ENCODE data around the gene TJP2.
"Not testable (repeated sequence)": the region's sequence is repeated elsewhere in the genome, so short reads cannot be mapped to it uniquely, and the experiment has no call there.

TJP2 gene

GRCh38 chr9:69164573-69164972 is 9.5 kb upstream of the TJP2 start:
- DNase-seq = not testable (repeated sequence)

- DNase-seq = no peak
These were observed 8.5 kb upstream of the TJP2 start for GRCh38 chr9:69165581-69165980.

- DNase-seq = peak; percentile 33 to 45
These were observed 5.3 kb upstream of the TJP2 start for GRCh38 chr9:69168709-69169217.

GRCh38 chr9:69170231-69170630 is 3.8 kb upstream of the TJP2 start:
- DNase-seq = no peak

- DNase-seq = no peak
These were observed 3.0 kb upstream of the TJP2 start for GRCh38 chr9:69171049-69171448.

- DNase-seq = no peak
These were observed 2.6 kb upstream of the TJP2 start for GRCh38 chr9:69171517-69171916.

GRCh38 chr9:69172895-69173294 is 1.2 kb upstream of the TJP2 start:
- DNase-seq = no peak

GRCh38 chr9:69173497-69173890 is 583 bp upstream of the TJP2 start:
- no peak for DNase-seq

- DNase-seq = no peak
These were observed 763 bp downstream of the TJP2 start for GRCh38 chr9:69174616-69175463.

- no peak for DNase-seq
These were observed 1.4 kb downstream of the TJP2 start for GRCh38 chr9:69175486-69175885.

GRCh38 chr9:69176471-69177171 is 2.5 kb downstream of the TJP2 start:
- DNase-seq = no peak

GRCh38 chr9:69178583-69179011 is 4.5 kb downstream of the TJP2 start:
- DNase-seq = no peak

- no peak for DNase-seq
These were observed 5.0 kb downstream of the TJP2 start for GRCh38 chr9:69179037-69179436.

- no peak for DNase-seq
These were observed 6.1 kb downstream of the TJP2 start for GRCh38 chr9:69180200-69180599.

GRCh38 chr9:69180670-69181069 is 6.6 kb downstream of the TJP2 start:
- DNase-seq = peak; percentile 49 to 60

- DNase-seq = no peak
These were observed 7.9 kb downstream of the TJP2 start for GRCh38 chr9:69181908-69182353.

GRCh38 chr9:69184266-69184665 is 10.2 kb downstream of the TJP2 start:
- no peak for DNase-seq

GRCh38 chr9:69186841-69187611 is 12.9 kb downstream of the TJP2 start:
- no peak for DNase-seq

GRCh38 chr9:69188975-69189374 is 14.9 kb downstream of the TJP2 start:
- DNase-seq = no peak

- no peak for DNase-seq
These were observed 16.2 kb downstream of the TJP2 start for GRCh38 chr9:69190086-69190862.

- no peak for DNase-seq
These were observed 16.7 kb downstream of the TJP2 start for GRCh38 chr9:69190863-69191181.

GRCh38 chr9:69191231-69191630 is 17.2 kb downstream of the TJP2 start:
- DNase-seq = no peak

- no peak for DNase-seq
These were observed 18.1 kb downstream of the TJP2 start for GRCh38 chr9:69192214-69192613.

Data from activated CD4-positive, alpha-beta T cell treated with anti-CD3 and anti-CD28 coated beads for 4 hours (primary cell).